Ureter (tissue), 1 donor: ENCODE measurements around the gene PDE6G. TPM values are rescaled to one million over a fixed set of nuclear protein-coding genes. Genes with fewer than 3 reads are reported as not detected.
"Not testable (repeated sequence)": the region's sequence is repeated elsewhere in the genome, so short reads cannot be mapped to it uniquely, and the experiment has no call there.

ENCODE experiments used
- DNase-seq: peaks from one replicate; pipeline ENCODE4 v3.0.0-alpha.2; 2020; ENCODE audit warnings: low spot score
- total RNA-seq: library from RNA; stranded (reverse); gene quantifications from one replicate; pipeline ENCODE4 v1.2.4, GENCODE V29; 2023
- donor health status: DM: yes; HTN: yes; CAD: no.

Gene PDE6G
- total RNA-seq, 1 donor from 2014 or later: not detected

GRCh38 chr17:81635431-81635830 lies 20.9 kb downstream of the PDE6G start:
- no peak for DNase-seq

- DNase-seq: no peak
Measured at GRCh38 chr17:81631482-81631881, 24.9 kb downstream of the PDE6G start.

- DNase-seq: no peak
Measured at GRCh38 chr17:81630274-81630673, 26.1 kb downstream of the PDE6G start.

GRCh38 chr17:81621494-81622130 lies 34.7 kb downstream of the PDE6G start:
- DNase-seq: no peak

- DNase-seq: not testable (repeated sequence)
Measured at GRCh38 chr17:81618307-81618706, 38.0 kb downstream of the PDE6G start.

- no peak for DNase-seq
Measured at GRCh38 chr17:81616877-81617276, 39.5 kb downstream of the PDE6G start.

- no peak for DNase-seq
Measured at GRCh38 chr17:81615401-81615930, 40.9 kb downstream of the PDE6G start.

GRCh38 chr17:81612172-81612970 lies 44.0 kb downstream of the PDE6G start:
- DNase-seq: no peak

GRCh38 chr17:81609541-81610311 lies 46.6 kb downstream of the PDE6G start:
- DNase-seq: no peak

GRCh38 chr17:81608605-81609004 lies 47.7 kb downstream of the PDE6G start:
- no peak for DNase-seq

- DNase-seq: no peak
Measured at GRCh38 chr17:81608082-81608481, 48.3 kb downstream of the PDE6G start.

- DNase-seq: no peak
Measured at GRCh38 chr17:81607431-81607830, 48.9 kb downstream of the PDE6G start.

GRCh38 chr17:81603846-81604610 lies 52.3 kb downstream of the PDE6G start:
- no peak for DNase-seq

- DNase-seq: peak; percentile 52
Measured at GRCh38 chr17:81601525-81602120, 54.7 kb downstream of the PDE6G start.

Other genes with a start within 250 kb of the PDE6G start
- gene ACTG1, start 143.7 kb downstream of the PDE6G start, total RNA-seq: 3,857 TPM
- gene FSCN2, start 128.2 kb downstream of the PDE6G start, total RNA-seq: 4.2 TPM
- 37.1 TPM for gene FAAP100, start 104.2 kb downstream of the PDE6G start, total RNA-seq
- gene NPLOC4, start 19.4 kb downstream of the PDE6G start, total RNA-seq: 106 TPM
- gene TSPAN10, start 19.3 kb downstream of the PDE6G start, total RNA-seq: 2.5 TPM
- 31.4 TPM for gene OXLD1, start 10.1 kb upstream of the PDE6G start, total RNA-seq
- 19.2 TPM for gene CCDC137, start 10.2 kb upstream of the PDE6G start, total RNA-seq
- 35.5 TPM for gene ARL16, start 27.3 kb upstream of the PDE6G start, total RNA-seq
- 101 TPM for gene HGS, start 27.5 kb upstream of the PDE6G start, total RNA-seq
- gene MRPL12, start 46.8 kb upstream of the PDE6G start, total RNA-seq: 59.8 TPM
- gene SLC25A10, start 55.7 kb upstream of the PDE6G start, total RNA-seq: 33.1 TPM
- not detected for gene GCGR, start 147.6 kb upstream of the PDE6G start, total RNA-seq
- 73.6 TPM for gene MCRIP1, start 176.7 kb upstream of the PDE6G start, total RNA-seq
- gene PPP1R27, start 178.5 kb upstream of the PDE6G start, total RNA-seq: not detected
- gene P4HB, start 204.0 kb upstream of the PDE6G start, total RNA-seq: 665 TPM
- gene ARHGDIA, start 214.8 kb upstream of the PDE6G start, total RNA-seq: 498 TPM
- 64.2 TPM for gene ALYREF, start 235.0 kb upstream of the PDE6G start, total RNA-seq
- gene ANAPC11, start 235.2 kb upstream of the PDE6G start, total RNA-seq: 70.3 TPM
- gene NPB, start 245.7 kb upstream of the PDE6G start, total RNA-seq: 0.29 TPM